Vagina (tissue), 2 donors: ENCODE results near the gene LMX1B.

Source experiments
- POLR2A ChIP-seq, 2 donors: fragments of 450-650 bp; IDR thresholded peaks; one replicate each; pipeline ENCODE4 v1.6.1; 2017; ENCODE audit warnings: antibody characterized with exemption in 2 of 2, mild to moderate bottlenecking in 2 of 2, moderate library complexity in 2 of 2
- TF ChIP-seq, protein P1 (sequence below), 3 experiments: fragments of 450-650 bp in 2 of 3; fragments of 200-600 bp in 1 of 3; sonication (generic) in 1 of 3; IDR thresholded peaks; one replicate each; pipeline ENCODE4 v1.5.1; 2017 to 2019; ENCODE audit warnings: antibody characterized with exemption in 3 of 3, mild to moderate bottlenecking in 2 of 3, moderate library complexity in 2 of 3

DNA sequence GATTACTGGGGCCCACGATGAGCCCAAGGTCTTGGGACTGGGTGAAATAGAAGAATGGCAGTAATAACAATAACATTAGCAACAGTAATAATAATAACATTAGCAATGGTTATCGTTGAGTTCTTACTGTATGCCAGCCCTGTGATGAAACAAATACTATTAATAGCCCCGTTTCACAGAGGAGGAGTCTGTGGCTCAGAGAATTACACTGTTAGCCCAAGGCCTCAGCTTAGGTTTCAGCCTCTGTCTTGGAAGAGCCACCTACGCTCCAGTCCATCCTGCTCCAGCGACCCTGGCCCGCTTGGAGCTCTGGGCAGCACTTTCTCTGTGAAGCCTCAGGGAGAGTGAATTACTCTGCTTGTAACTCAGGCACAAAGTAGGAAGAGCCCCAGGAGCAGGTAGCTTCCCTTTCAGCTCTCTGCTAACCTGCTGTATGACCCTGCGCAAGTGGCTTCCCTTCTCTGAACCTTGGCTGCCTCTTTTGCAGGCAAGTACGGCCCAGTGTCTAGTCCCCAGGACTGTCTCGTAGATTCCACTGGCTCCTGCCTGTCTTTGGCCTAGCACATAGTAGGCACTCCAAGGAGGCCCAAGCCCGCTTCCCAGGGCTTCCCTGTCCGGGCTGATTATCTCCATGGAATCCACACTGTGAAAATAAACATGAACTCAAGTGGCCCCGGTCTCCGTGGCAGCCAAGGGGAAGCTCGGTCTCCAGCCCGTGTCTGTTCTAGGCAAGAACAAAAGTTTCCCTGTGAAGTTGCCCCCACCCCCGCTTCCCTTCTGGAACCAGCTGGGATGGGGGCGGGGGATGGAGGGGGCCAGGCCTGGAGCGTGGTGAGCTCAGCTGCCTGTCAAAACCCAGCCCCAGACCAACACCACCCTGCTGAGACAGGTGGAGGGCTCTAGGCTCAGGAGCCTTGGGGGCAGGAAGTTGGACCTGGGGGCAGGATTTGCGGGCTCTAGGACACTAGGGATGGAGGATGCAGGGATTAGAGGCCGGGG is 26.2 kb upstream of the LMX1B start:
- no peak for TF ChIP-seq POLR2A (IDR thresholded peaks at IDR 0.05)
- TF ChIP-seq, protein P1, sequence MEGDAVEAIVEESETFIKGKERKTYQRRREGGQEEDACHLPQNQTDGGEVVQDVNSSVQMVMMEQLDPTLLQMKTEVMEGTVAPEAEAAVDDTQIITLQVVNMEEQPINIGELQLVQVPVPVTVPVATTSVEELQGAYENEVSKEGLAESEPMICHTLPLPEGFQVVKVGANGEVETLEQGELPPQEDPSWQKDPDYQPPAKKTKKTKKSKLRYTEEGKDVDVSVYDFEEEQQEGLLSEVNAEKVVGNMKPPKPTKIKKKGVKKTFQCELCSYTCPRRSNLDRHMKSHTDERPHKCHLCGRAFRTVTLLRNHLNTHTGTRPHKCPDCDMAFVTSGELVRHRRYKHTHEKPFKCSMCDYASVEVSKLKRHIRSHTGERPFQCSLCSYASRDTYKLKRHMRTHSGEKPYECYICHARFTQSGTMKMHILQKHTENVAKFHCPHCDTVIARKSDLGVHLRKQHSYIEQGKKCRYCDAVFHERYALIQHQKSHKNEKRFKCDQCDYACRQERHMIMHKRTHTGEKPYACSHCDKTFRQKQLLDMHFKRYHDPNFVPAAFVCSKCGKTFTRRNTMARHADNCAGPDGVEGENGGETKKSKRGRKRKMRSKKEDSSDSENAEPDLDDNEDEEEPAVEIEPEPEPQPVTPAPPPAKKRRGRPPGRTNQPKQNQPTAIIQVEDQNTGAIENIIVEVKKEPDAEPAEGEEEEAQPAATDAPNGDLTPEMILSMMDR (IDR thresholded peaks at IDR 0.05), result no peak
